ENCODE measurements around the gene CTBP2.

CTBP2 gene

GRCh38 chr10:125159932-125160855, at the start of gene CTBP2:
CTBP2 (minus strand) TSS chr10:125160563.
- DNase-seq (ENCODE audit: low read depth in 2 of 2) = no peak

DNA sequence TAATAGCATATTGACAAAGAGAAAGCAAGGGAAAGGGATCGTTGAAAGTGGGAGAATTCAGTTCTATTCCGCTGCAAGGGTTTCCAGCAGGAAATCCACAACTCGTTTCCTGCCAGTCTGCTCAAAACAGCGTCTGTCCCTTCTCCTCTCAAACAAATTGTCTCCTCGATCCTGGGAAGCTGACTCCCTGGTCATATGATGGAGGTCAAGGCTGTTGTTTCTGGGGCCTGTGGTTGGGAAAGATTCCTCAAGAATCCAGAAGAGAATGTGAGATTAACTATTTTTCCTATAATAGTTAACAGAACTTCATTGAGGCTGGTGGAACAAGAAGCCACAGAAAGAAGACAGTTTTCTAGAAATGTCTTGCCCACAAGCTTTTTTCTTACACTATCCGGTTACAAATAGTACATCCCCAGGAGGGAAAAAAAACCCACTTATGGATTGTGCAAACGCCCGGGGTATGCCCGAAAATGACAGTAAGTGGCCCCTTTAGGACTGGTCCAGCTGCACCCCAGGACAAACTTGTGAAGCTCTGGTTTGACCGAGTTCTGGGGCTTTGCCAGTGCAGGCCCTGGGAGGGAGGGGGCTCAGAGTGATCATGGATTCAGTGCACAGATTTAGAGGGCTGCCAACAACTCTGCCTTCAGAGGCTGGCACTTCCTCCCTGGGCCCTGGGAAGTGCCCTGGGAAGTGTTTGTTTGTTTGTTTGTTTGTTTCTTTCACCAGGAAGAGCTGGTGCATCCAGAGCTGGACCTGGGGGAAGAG, 49.4 kb upstream of the CTBP2 start:
- DNase-seq (ENCODE audit: low read depth in 2 of 2) = no peak

GRCh38 chr10:125208854-125209565, 48.6 kb upstream of the CTBP2 start:
- no peak for DNase-seq (ENCODE audit: low read depth in 2 of 2)

- DNase-seq (ENCODE audit: low read depth in 2 of 2) = no peak
Measured at GRCh38 chr10:125206623-125207022, 46.3 kb upstream of the CTBP2 start.

GRCh38 chr10:125205431-125205830, 45.1 kb upstream of the CTBP2 start:
- DNase-seq (ENCODE audit: low read depth in 2 of 2) = no peak

DNA sequence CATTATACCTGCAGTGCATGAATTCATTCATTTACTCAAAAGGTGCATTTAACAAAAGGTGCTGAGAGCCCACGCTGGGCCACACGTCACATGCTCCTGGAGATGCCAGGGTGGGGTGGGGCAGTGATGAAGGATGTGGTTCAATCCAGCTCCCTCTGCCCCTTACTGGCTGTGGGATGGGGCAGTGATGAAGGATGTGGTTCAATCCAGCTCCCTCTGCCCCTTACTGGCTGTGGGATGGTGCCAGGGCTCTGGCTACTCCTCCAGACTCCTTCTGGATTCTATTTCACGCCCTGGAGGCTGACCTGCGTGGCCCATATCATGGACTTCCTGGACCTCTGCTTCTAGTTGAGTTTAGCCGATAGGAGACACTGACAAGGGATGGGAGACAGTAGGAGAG, 44.0 kb upstream of the CTBP2 start:
- no peak for DNase-seq (ENCODE audit: low read depth in 2 of 2)

GRCh38 chr10:125203186-125203800, 42.9 kb upstream of the CTBP2 start:
- DNase-seq (ENCODE audit: low read depth in 2 of 2) = no peak

- DNase-seq (ENCODE audit: low read depth in 2 of 2) = no peak
Measured at GRCh38 chr10:125201791-125202622, 41.6 kb upstream of the CTBP2 start.

- DNase-seq (ENCODE audit: low read depth in 2 of 2) = no peak
Measured at GRCh38 chr10:125201108-125201524, 40.8 kb upstream of the CTBP2 start.

- DNase-seq (ENCODE audit: low read depth in 2 of 2) = no peak
Measured at GRCh38 chr10:125200396-125200795, 40.0 kb upstream of the CTBP2 start.

DNA sequence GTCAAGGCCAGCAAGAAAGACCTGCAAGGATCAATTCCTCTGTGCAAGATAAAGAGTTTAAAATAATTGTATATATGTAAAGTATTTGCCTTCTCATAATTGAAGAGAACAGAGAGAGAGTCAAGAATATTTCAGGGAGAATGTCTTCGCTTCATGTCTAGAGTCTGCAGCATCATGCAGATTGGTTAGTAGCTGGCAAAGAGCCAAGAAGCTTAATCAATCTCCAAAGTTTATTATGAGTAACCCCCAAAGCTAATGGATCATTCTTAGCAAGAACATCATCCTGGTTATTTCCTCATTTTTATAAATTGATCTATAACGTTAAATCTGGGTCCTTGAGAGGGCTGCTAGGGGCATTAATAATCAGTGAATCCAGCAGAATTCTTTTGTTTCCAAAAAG, 38.9 kb upstream of the CTBP2 start:
- no peak for DNase-seq (ENCODE audit: low read depth in 2 of 2)

DNA sequence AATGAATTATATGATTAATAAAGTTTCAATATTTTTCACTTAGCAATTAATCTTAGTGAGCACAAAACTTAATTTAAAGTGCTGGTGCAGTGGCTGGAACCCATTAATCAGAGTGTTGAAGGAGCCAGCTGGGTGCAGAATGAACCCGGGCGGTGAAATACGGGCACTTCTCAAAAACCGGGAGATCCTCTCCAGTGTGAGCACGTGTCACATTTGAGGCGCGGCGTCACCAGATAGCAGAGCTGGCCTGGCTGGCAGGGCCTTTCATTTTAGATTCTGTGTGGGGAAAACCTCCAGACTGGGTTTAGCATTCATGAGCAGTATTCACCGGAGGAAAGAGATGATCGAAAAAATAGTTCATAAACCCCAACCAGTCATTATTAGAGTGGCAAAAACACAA, 34.5 kb upstream of the CTBP2 start:
- no peak for DNase-seq (ENCODE audit: low read depth in 2 of 2)

DNA sequence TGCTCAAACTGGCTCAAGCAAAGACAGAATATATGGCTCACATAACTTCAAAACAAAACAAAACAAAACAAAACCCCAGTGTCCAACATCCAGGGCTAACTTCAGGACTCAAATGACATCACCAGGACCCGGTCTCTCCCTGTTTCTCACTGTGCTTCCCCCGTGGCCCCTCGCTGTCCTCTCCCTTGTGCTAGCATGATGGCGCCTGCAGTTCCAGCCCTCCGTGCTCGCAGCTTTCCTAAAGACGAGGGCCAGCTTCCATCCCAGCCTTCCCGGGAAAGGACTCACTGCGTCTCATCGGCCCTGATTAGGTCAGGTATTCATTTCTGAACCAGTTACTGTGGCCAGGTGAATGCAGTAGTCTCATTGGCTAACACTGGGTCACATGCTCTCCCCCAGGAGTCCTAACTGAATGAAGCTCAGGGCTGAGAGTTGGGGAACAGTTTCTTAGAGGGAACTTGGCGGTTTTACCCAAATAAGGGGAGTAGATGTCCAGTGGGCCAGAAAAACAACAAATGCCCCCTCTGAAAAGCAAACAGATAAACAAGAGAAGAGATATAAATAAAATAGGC, 33.0 kb upstream of the CTBP2 start:
- DNase-seq (ENCODE audit: low read depth in 2 of 2) = no peak

GRCh38 chr10:125192620-125193019, 32.3 kb upstream of the CTBP2 start:
- no peak for DNase-seq (ENCODE audit: low read depth in 2 of 2)

DNA sequence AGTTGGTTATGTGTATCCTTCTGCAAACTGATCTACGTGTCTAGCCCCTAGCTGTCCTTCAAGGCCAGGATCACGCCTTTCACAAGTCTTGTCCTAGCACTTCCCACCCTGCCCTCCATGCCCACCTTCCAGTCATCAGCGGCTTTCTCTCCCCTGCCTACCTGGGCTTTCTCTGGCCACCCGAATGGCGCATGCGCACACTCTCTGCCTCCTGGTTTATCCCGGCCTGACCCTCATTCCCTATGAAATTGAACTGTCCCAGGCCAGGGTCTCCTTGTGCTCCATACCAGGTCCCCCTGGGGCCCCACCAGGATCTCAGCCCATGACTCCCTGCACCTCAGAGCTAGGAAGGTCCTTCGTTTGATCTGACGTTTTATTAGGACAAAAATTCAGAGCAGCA, 31.6 kb upstream of the CTBP2 start:
- DNase-seq (ENCODE audit: low read depth in 2 of 2) = no peak

GRCh38 chr10:125190946-125191345, 30.6 kb upstream of the CTBP2 start:
- no peak for DNase-seq (ENCODE audit: low read depth in 2 of 2)

GRCh38 chr10:125190414-125190813, 30.1 kb upstream of the CTBP2 start:
- no peak for DNase-seq (ENCODE audit: low read depth in 2 of 2)

GRCh38 chr10:125189162-125189561, 28.8 kb upstream of the CTBP2 start:
- DNase-seq (ENCODE audit: low read depth in 2 of 2) = no peak

- DNase-seq (ENCODE audit: low read depth in 2 of 2) = no peak
Measured at GRCh38 chr10:125187238-125188194, 27.2 kb upstream of the CTBP2 start.

Measured in fibroblast of skin of left biceps (primary cell).